Hepatocyte (in vitro differentiated cells): Measurements from ENCODE around the gene PARD3B.

Source experiments
- EZH2 ChIP-seq: fragments of 200-600 bp; sonication (generic); IDR thresholded peaks from 2 replicates; pipeline ENCODE4 v1.6.1; 2016; ENCODE audit warnings: antibody characterized with exemption, mild to moderate bottlenecking, borderline replicate concordance
- TF ChIP-seq, protein P1 (sequence below): fragments of 200-600 bp; sonication (generic); IDR thresholded peaks from 2 replicates; pipeline ENCODE4 v1.5.1; 2016; ENCODE audit warnings: antibody characterized with exemption, mild to moderate bottlenecking; ENCODE audit not compliant: poor library complexity

DNA sequence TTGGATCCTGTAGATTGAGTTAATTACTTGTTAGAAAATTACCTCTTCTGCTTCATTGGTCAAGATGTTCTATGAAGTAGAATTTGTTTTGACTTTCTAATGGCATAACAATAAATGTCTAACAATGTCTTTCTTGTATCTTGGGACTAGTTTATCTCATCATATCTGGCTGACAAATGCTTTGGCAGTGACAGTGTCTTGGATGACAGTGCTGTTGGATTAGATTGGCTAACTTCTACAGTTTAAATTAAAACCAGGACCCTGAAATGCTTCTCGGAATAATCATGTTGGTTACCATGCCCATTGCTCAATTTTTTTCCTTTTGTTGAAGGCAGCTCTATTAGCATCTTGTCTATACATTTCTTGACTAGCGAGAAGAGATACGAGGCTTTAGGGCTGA, 176.9 kb downstream of the PARD3B start:
- TF ChIP-seq, protein P1, sequence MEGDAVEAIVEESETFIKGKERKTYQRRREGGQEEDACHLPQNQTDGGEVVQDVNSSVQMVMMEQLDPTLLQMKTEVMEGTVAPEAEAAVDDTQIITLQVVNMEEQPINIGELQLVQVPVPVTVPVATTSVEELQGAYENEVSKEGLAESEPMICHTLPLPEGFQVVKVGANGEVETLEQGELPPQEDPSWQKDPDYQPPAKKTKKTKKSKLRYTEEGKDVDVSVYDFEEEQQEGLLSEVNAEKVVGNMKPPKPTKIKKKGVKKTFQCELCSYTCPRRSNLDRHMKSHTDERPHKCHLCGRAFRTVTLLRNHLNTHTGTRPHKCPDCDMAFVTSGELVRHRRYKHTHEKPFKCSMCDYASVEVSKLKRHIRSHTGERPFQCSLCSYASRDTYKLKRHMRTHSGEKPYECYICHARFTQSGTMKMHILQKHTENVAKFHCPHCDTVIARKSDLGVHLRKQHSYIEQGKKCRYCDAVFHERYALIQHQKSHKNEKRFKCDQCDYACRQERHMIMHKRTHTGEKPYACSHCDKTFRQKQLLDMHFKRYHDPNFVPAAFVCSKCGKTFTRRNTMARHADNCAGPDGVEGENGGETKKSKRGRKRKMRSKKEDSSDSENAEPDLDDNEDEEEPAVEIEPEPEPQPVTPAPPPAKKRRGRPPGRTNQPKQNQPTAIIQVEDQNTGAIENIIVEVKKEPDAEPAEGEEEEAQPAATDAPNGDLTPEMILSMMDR = no peak
- TF ChIP-seq EZH2 = no peak
